ENCODE results near the gene CEP128. TPM values are rescaled to one million over a fixed set of nuclear protein-coding genes. Genes with fewer than 3 reads are reported as not detected.

Gene CEP128
- total and polyA plus RNA-seq, 7 donors, result 0.79 to 2.3 (median 1.8) TPM

DNA sequence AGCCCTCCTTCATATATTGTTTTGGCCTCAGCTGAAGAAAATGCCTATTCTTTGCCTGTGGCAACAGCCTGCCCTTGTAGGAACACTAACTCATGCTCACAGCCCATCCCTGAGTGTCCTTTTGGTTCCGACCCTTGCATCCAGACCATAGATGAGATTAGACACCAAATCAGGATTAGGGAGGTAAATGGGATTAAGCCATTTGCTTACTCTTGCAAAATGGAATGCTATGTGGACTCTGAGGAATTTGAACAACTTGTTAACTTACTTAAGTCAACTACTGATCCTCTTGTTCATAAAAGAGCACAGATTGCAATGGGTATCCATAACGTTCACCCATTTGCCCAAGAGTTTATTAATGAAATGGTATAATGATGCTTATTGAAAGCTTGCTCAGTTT is 41.2 kb upstream of the CEP128 start:
- TF ChIP-seq, protein P1, sequence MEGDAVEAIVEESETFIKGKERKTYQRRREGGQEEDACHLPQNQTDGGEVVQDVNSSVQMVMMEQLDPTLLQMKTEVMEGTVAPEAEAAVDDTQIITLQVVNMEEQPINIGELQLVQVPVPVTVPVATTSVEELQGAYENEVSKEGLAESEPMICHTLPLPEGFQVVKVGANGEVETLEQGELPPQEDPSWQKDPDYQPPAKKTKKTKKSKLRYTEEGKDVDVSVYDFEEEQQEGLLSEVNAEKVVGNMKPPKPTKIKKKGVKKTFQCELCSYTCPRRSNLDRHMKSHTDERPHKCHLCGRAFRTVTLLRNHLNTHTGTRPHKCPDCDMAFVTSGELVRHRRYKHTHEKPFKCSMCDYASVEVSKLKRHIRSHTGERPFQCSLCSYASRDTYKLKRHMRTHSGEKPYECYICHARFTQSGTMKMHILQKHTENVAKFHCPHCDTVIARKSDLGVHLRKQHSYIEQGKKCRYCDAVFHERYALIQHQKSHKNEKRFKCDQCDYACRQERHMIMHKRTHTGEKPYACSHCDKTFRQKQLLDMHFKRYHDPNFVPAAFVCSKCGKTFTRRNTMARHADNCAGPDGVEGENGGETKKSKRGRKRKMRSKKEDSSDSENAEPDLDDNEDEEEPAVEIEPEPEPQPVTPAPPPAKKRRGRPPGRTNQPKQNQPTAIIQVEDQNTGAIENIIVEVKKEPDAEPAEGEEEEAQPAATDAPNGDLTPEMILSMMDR (IDR thresholded peaks at IDR 0.05), result no peak
- DNase-seq (no peak), ATAC-seq (no peak)
- H3K27ac ChIP-seq, result no peak overlapping the region
- H3K36me3 ChIP-seq (ENCODE audit: insufficient read depth in 1 of 2, low read depth in 1 of 2), result no peaks in the 10 kb centered on the region
- intact Hi-C loops (cut with DNase I), result no loop called here
- no peaks in the 10 kb centered on the region for H3K27me3 ChIP-seq (ENCODE audit: insufficient read depth in 3 of 3, low read length in 2 of 3)
- H3K4me1 ChIP-seq, result no peaks in the 10 kb centered on the region
- H3K9me3 ChIP-seq, result no peaks in the 10 kb centered on the region
- WGBS, 3 donors, result 68 to 84% (median 78%) methylated on average over 2 of the region's 2 CpGs
- no peak overlapping the region for H3K4me3 ChIP-seq

DNA sequence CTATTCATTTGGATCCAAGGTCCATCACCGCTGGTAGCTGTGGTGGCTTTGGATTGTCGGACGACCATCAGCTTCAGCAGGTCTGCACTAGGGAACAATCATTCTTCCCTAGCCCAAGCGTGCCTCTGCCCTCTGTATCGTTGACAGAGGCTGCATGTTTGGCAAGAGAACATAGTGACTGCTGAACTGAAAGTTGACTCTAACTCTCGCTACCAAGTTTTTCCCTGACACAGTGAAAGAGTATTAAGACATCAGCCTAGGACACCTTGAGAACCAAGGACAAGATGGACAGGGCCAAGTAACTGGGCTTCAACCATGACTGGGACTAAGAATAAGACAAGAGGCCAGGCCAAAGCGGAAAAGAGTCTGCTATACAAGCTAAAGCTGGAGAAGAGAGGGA is 40.1 kb upstream of the CEP128 start:
- H3K36me3 ChIP-seq (ENCODE audit: insufficient read depth in 1 of 2, low read depth in 1 of 2), result no peaks in the 10 kb centered on the region
- DNase-seq (no peak), ATAC-seq (peak in 3 of 4 donors; percentile 57 to 73 (median 67))
- WGBS, 3 donors, result 32 to 47% (median 43%) methylated on average over 7 of the region's 7 CpGs
- no peaks in the 10 kb centered on the region for H3K9me3 ChIP-seq
- intact Hi-C loops (cut with DNase I), result no loop called here
- H3K27ac ChIP-seq, result no peak overlapping the region
- TF ChIP-seq, protein P1 (IDR thresholded peaks at IDR 0.05), result no peak
- H3K27me3 ChIP-seq (ENCODE audit: insufficient read depth in 3 of 3, low read length in 2 of 3), result no peaks in the 10 kb centered on the region
- H3K4me3 ChIP-seq, result no peak overlapping the region
- no peaks in the 10 kb centered on the region for H3K4me1 ChIP-seq

DNA sequence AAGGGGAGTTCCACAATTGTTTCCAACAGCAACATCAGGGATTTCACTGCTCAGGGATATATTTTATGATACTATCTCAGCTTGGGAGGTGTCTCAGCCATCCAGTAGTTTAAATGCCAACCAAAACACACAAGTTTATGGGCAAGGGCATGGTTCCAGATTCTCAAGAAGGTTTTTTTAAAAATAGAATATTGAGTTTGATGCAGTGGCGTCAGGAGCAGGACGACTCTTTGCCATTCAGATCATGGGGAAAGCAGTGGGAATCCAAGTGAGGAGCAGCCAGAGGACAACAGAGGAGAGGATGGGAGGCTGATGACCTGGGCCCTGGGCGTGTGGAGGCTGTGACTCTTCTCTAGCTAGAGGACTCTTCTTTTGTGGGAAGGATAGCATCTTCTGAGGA is 39.6 kb upstream of the CEP128 start:
- no peak for ATAC-seq
- H3K27me3 ChIP-seq (ENCODE audit: insufficient read depth in 3 of 3, low read length in 2 of 3), result no peaks in the 10 kb centered on the region
- no peak overlapping the region for H3K4me3 ChIP-seq
- no peaks in the 10 kb centered on the region for H3K9me3 ChIP-seq
- WGBS, 3 donors, result 42 to 51% (median 46%) methylated on average over 3 of the region's 3 CpGs
- no peak for DNase-seq
- intact Hi-C loops (cut with DNase I), result no loop called here
- no peaks in the 10 kb centered on the region for H3K36me3 ChIP-seq (ENCODE audit: insufficient read depth in 1 of 2, low read depth in 1 of 2)
- no peak overlapping the region for H3K27ac ChIP-seq
- no peaks in the 10 kb centered on the region for H3K4me1 ChIP-seq
- TF ChIP-seq, protein P1 (IDR thresholded peaks at IDR 0.05), result no peak

DNA sequence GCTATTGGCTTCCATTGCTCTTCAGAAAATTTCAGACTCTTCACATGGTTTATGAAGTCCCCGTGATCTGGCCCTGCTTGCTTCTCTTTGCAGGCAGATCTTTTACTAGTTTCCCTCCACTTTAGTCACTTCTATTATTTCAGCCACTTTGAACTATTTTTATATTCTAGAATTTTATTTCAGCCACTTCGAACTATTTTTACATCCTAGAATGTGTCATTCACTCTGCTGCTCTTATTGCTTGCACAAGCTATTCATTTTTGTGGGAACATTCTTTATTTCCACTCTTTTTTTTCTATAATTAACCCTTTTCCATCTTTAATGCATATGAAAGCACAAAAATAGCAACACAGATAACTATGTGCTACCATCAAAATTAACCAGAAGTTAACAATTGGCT is 38.4 kb upstream of the CEP128 start:
- ATAC-seq (no peak), DNase-seq (no peak)
- 81 to 84% (median 82%) methylated on average over 2 of the region's 2 CpGs for WGBS, 3 donors
- H3K9me3 ChIP-seq, result no peaks in the 10 kb centered on the region
- intact Hi-C loops (cut with DNase I), result no loop called here
- H3K4me3 ChIP-seq, result no peak overlapping the region
- no peak overlapping the region for H3K27ac ChIP-seq
- no peaks in the 10 kb centered on the region for H3K27me3 ChIP-seq (ENCODE audit: insufficient read depth in 3 of 3, low read length in 2 of 3)
- no peaks in the 10 kb centered on the region for H3K36me3 ChIP-seq (ENCODE audit: insufficient read depth in 1 of 2, low read depth in 1 of 2)
- TF ChIP-seq, protein P1 (IDR thresholded peaks at IDR 0.05), result no peak
- H3K4me1 ChIP-seq, result no peaks in the 10 kb centered on the region

DNA sequence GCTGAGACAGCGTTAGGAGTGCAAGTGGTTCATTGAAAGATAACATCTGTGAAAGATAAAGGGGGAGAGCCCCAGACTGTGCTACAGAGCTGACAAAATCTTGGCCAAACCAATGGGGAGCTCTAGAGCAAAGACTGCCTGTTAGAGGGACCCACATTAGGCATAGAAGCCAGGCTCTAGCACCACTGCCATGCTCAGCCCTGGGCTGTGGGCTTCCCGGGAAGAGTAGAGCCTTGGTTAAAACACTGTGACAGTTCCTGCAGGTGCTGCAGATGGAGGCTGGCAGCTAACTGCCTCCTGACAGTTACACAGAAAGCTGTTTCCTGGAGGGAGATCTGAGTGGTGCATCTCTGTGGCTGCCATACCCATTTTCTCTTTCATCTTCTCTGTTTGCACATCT is 36.9 kb upstream of the CEP128 start:
- no peaks in the 10 kb centered on the region for H3K9me3 ChIP-seq

More for the DNA sequence above, 36.9 kb upstream of the CEP128 start:
- TF ChIP-seq, protein P1 (IDR thresholded peaks at IDR 0.05), result no peak
- ATAC-seq (no peak), DNase-seq (no peak)
- WGBS, 3 donors, result 45 to 68% (median 46%) methylated on average over 2 of the region's 2 CpGs
- intact Hi-C loops (cut with DNase I), result no loop called here
- Histone ChIP-seq H3K4me3 (no peak overlapping the region), H3K27me3 (ENCODE audit: insufficient read depth in 3 of 3, low read length in 2 of 3) (no peaks in the 10 kb centered on the region), H3K4me1 (peaks cover 13% of the 10 kb centered on the region), H3K36me3 (ENCODE audit: insufficient read depth in 1 of 2, low read depth in 1 of 2) (no peaks in the 10 kb centered on the region), H3K27ac (no peak overlapping the region)

Measured in psoas muscle (tissue), 8 donors.